ENCODE measurements around the gene GABARAPL2.

The GABARAPL2 gene

GRCh38 chr16:75555213-75555706 is 10.9 kb upstream of the GABARAPL2 start:
- DNase-seq (ENCODE audit: low spot score): peak; percentile 95

- DNase-seq (ENCODE audit: low spot score): peak; percentile 98
Observed at GRCh38 chr16:75555707-75556430, 10.3 kb upstream of the GABARAPL2 start, which contains the start of gene TMEM231. Gene TMEM231, minus strand, starts transcription at chr16:75556252. Its CDS starts 43 bp downstream, at chr16:75556209.

GRCh38 chr16:75556431-75556950 is 9.7 kb upstream of the GABARAPL2 start:
- no peak for DNase-seq (ENCODE audit: low spot score)

GRCh38 chr16:75558846-75559401 is 7.3 kb upstream of the GABARAPL2 start:
- DNase-seq (ENCODE audit: low spot score): no peak

GRCh38 chr16:75559564-75560372 is 6.4 kb upstream of the GABARAPL2 start:
- DNase-seq (ENCODE audit: low spot score): peak; percentile 59

GRCh38 chr16:75565640-75566039 is 539 bp upstream of the GABARAPL2 start:
- no peak for DNase-seq (ENCODE audit: low spot score)

GRCh38 chr16:75566758-75567255 is 628 bp downstream of the GABARAPL2 start:
- DNase-seq (ENCODE audit: low spot score): peak; percentile 43

- DNase-seq (ENCODE audit: low spot score): no peak
Observed at GRCh38 chr16:75567911-75568310, 1.7 kb downstream of the GABARAPL2 start.

GRCh38 chr16:75570396-75571065 is 4.4 kb downstream of the GABARAPL2 start:
- no peak for DNase-seq (ENCODE audit: low spot score)

GRCh38 chr16:75572864-75573542 is 6.8 kb downstream of the GABARAPL2 start:
- no peak for DNase-seq (ENCODE audit: low spot score)

- DNase-seq (ENCODE audit: low spot score): no peak
Observed at GRCh38 chr16:75573955-75574354, 7.8 kb downstream of the GABARAPL2 start.

GRCh38 chr16:75575958-75576357 is 9.8 kb downstream of the GABARAPL2 start:
- DNase-seq (ENCODE audit: low spot score): no peak

GRCh38 chr16:75576384-75576811 is 10.2 kb downstream of the GABARAPL2 start:
- no peak for DNase-seq (ENCODE audit: low spot score)

GRCh38 chr16:75578212-75578611 is 12.0 kb downstream of the GABARAPL2 start:
- no peak for DNase-seq (ENCODE audit: low spot score)

GRCh38 chr16:75578725-75579124 is 12.5 kb downstream of the GABARAPL2 start:
- DNase-seq (ENCODE audit: low spot score): no peak

- no peak for DNase-seq (ENCODE audit: low spot score)
Observed at GRCh38 chr16:75579281-75579834, 13.2 kb downstream of the GABARAPL2 start.

- DNase-seq (ENCODE audit: low spot score): no peak
Observed at GRCh38 chr16:75584108-75584507, 17.9 kb downstream of the GABARAPL2 start.

- no peak for DNase-seq (ENCODE audit: low spot score)
Observed at GRCh38 chr16:75588716-75589115, 22.5 kb downstream of the GABARAPL2 start.

- no peak for DNase-seq (ENCODE audit: low spot score)
Observed at GRCh38 chr16:75589306-75589705, 23.1 kb downstream of the GABARAPL2 start.

- DNase-seq (ENCODE audit: low spot score): peak; percentile 80
Observed at GRCh38 chr16:75590920-75591843, 25.0 kb downstream of the GABARAPL2 start.

Measured in GM03348 (cell line).